ENCODE results near the gene BBX.

BBX gene

GRCh38 chr3:107662124-107662507 is 139.4 kb downstream of the BBX start:
- TF ChIP-seq CTCF (IDR thresholded peaks at IDR 0.05; ENCODE audit: low read depth, low read length), result no peak
- peak; percentile 18 for DNase-seq
- 0 out of 2 replicates have a peak overlapping the region, but pooled peaks have one; percentile 2 for H3K4me3 ChIP-seq (ENCODE audit: low read depth, low read length)

GRCh38 chr3:107662586-107662985 is 139.8 kb downstream of the BBX start:
- no peaks in the 10 kb centered on the region for H3K9me3 ChIP-seq
- TF ChIP-seq CTCF (IDR thresholded peaks at IDR 0.05; ENCODE audit: low read depth, low read length), result no peak
- H3K27me3 ChIP-seq, result no peaks in the 10 kb centered on the region
- H3K4me1 ChIP-seq, result peaks cover 7% of the 10 kb centered on the region
- no peak for DNase-seq
- H3K36me3 ChIP-seq, result no peaks in the 10 kb centered on the region
- H3K4me3 ChIP-seq (ENCODE audit: low read depth, low read length), result no peak overlapping the region

More at GRCh38 chr3:107662124-107662507, 139.4 kb downstream of the BBX start:
- H3K9me3 ChIP-seq, result no peaks in the 10 kb centered on the region
- no peaks in the 10 kb centered on the region for H3K36me3 ChIP-seq
- H3K27me3 ChIP-seq, result no peaks in the 10 kb centered on the region
- peaks cover 7% of the 10 kb centered on the region for H3K4me1 ChIP-seq

- Histone ChIP-seq H3K9me3 (no peaks in the 10 kb centered on the region), H3K4me1 (peaks cover 7% of the 10 kb centered on the region), H3K36me3 (no peaks in the 10 kb centered on the region), H3K4me3 (ENCODE audit: low read depth, low read length) (no peak overlapping the region), H3K27me3 (no peaks in the 10 kb centered on the region)
- no peak for DNase-seq
- no peak for TF ChIP-seq CTCF (IDR thresholded peaks at IDR 0.05; ENCODE audit: low read depth, low read length)
Observed at GRCh38 chr3:107663266-107663665, 140.5 kb downstream of the BBX start.

- Histone ChIP-seq H3K9me3 (no peaks in the 10 kb centered on the region), H3K36me3 (no peaks in the 10 kb centered on the region), H3K4me3 (ENCODE audit: low read depth, low read length) (no peak overlapping the region), H3K27me3 (no peaks in the 10 kb centered on the region), H3K4me1 (peaks cover 7% of the 10 kb centered on the region)
- no peak for DNase-seq
- no peak for TF ChIP-seq CTCF (IDR thresholded peaks at IDR 0.05; ENCODE audit: low read depth, low read length)
Observed at GRCh38 chr3:107664614-107665013, 141.9 kb downstream of the BBX start.

- no peaks in the 10 kb centered on the region for H3K9me3 ChIP-seq
- TF ChIP-seq CTCF (IDR thresholded peaks at IDR 0.05; ENCODE audit: low read depth, low read length), result no peak
- no peaks in the 10 kb centered on the region for H3K36me3 ChIP-seq
- H3K27me3 ChIP-seq, result no peaks in the 10 kb centered on the region
- peaks cover 7% of the 10 kb centered on the region for H3K4me1 ChIP-seq
- DNase-seq, result no peak
- H3K4me3 ChIP-seq (ENCODE audit: low read depth, low read length), result no peak overlapping the region
Observed at GRCh38 chr3:107665351-107665750, 142.6 kb downstream of the BBX start.

- Histone ChIP-seq H3K4me1 (peaks cover under 1% of the 10 kb centered on the region), H3K9me3 (no peaks in the 10 kb centered on the region), H3K4me3 (ENCODE audit: low read depth, low read length) (no peak overlapping the region), H3K27me3 (no peaks in the 10 kb centered on the region), H3K36me3 (no peaks in the 10 kb centered on the region)
- no peak for DNase-seq
- TF ChIP-seq CTCF (IDR thresholded peaks at IDR 0.05; ENCODE audit: low read depth, low read length), result no peak
Observed at GRCh38 chr3:107666853-107667252, 144.1 kb downstream of the BBX start.

Measured in BE2C (cell line).